GM18868 (cell line): ENCODE data around the gene CHMP4A.
A peak's percentile ranks its signal among the peaks of the same experiment; 100 is the strongest.

ENCODE experiments used
- ATAC-seq: cut with Tn5 transposase; IDR thresholded peaks from one replicate; pipeline ENCODE4 v1.9.1; 2021; ENCODE audit warnings: mild to moderate bottlenecking, moderate library complexity; ENCODE audit not compliant: unreplicated experiment

Gene CHMP4A

GRCh38 chr14:24212924-24213865 lies at the start of gene CHMP4A:
CHMP4A (minus strand) TSS chr14:24213488; CDS start chr14:24213439, 49 bp downstream.
- peak; percentile 84 for ATAC-seq

GRCh38 chr14:24261969-24262327 lies 48.7 kb upstream of the CHMP4A start:
- no peak for ATAC-seq

- ATAC-seq, result no peak
Observed at GRCh38 chr14:24261256-24261968, 48.1 kb upstream of the CHMP4A start.

- no peak for ATAC-seq
Observed at GRCh38 chr14:24260780-24261157, 47.5 kb upstream of the CHMP4A start.

GRCh38 chr14:24260026-24260779 lies 46.9 kb upstream of the CHMP4A start:
- ATAC-seq, result no peak

- no peak for ATAC-seq
Observed at GRCh38 chr14:24259282-24260025, 46.2 kb upstream of the CHMP4A start.

GRCh38 chr14:24258548-24259265 lies 45.4 kb upstream of the CHMP4A start:
- no peak for ATAC-seq

- no peak for ATAC-seq
Observed at GRCh38 chr14:24258119-24258518, 44.8 kb upstream of the CHMP4A start.

GRCh38 chr14:24256960-24257359 lies 43.7 kb upstream of the CHMP4A start:
- no peak for ATAC-seq

GRCh38 chr14:24255931-24256711 lies 42.8 kb upstream of the CHMP4A start:
- no peak for ATAC-seq

GRCh38 chr14:24255438-24255837 lies 42.1 kb upstream of the CHMP4A start:
- ATAC-seq, result no peak

- no peak for ATAC-seq
Observed at GRCh38 chr14:24254630-24255392, 41.5 kb upstream of the CHMP4A start.

GRCh38 chr14:24253936-24254335 lies 40.6 kb upstream of the CHMP4A start:
- no peak for ATAC-seq

GRCh38 chr14:24252289-24253124 lies 39.2 kb upstream of the CHMP4A start:
- no peak for ATAC-seq

- ATAC-seq, result no peak
Observed at GRCh38 chr14:24251880-24252288, 38.6 kb upstream of the CHMP4A start.

- no peak for ATAC-seq
Observed at GRCh38 chr14:24250354-24250753, 37.1 kb upstream of the CHMP4A start.

GRCh38 chr14:24249230-24250021 lies 36.1 kb upstream of the CHMP4A start:
- ATAC-seq, result no peak
